Measurements from ENCODE around the gene SLC8A3.

GRCh38 chr14:70020352-70021170 lies 168.2 kb downstream of the SLC8A3 start:
- TF ChIP-seq HDAC2 (IDR thresholded peaks at IDR 0.05) (no peak), POLR2A (IDR thresholded peaks at IDR 0.05; ENCODE audit: low read length) (no peak), CTCF (IDR thresholded peaks at IDR 0.05) (no peak), BHLHE40 (IDR thresholded peaks at IDR 0.05; ENCODE audit: low read depth, low read length) (no peak)
